K562 (cell line): ENCODE measurements around the gene METRN. TPM values are rescaled to one million over a fixed set of nuclear protein-coding genes. Genes with fewer than 3 reads are reported as not detected.
A peak's percentile ranks its signal among the peaks of the same experiment; 100 is the strongest.

Experiments
- CBFA2T3 ChIP-seq: fragments of 450-650 bp; IDR thresholded peaks from 2 replicates; pipeline ENCODE4 v1.6.1; 2017
- CTCFL ChIP-seq: IDR thresholded peaks from 2 replicates; pipeline ENCODE4 v1.6.1; 2011; ENCODE audit warnings: borderline replicate concordance, low read depth, mild to moderate bottlenecking, moderate library complexity, low read length; ENCODE audit not compliant: insufficient read depth, poor library complexity, severe bottlenecking
- DPF2 ChIP-seq: fragments of 450-650 bp; IDR thresholded peaks from 2 replicates; pipeline ENCODE4 v1.6.1; 2016
- EP300 ChIP-seq: IDR thresholded peaks from 2 replicates; pipeline ENCODE4 v1.6.1; 2012; ENCODE audit warnings: low read length, improper control_type of control experiment
- FOXM1 ChIP-seq, 2 experiments: fragments of 450-650 bp in 1 of 2; sonication (generic) in 1 of 2; formaldehyde crosslinking in 1 of 2; IDR thresholded peaks; 2 replicates each; pipeline versions ENCODE4 v1.6.1 to v1.9.0; 2017 to 2022; ENCODE audit warnings: low read depth in 2 of 2, mild to moderate bottlenecking in 2 of 2, missing genetic modification reagents in 1 of 2, moderate library complexity in 1 of 2
- GTF2A2 ChIP-seq: IDR thresholded peaks from 2 replicates; pipeline ENCODE4 v1.6.1; 2016; ENCODE audit warnings: mild to moderate bottlenecking, missing genetic modification characterization, missing compliant biosample characterization
- IFI16 ChIP-seq: fragments of 250-450 bp; sonication (Bioruptor Pico); IDR thresholded peaks from 2 replicates; pipeline ENCODE4 v2.1.2; 2022; ENCODE audit warnings: mild to moderate bottlenecking, inconsistent platforms
- KDM1A ChIP-seq, 2 experiments: fragments of 450-650 bp; IDR thresholded peaks; 2 replicates each; pipeline ENCODE4 v1.6.1; 2016; ENCODE audit warnings: mild to moderate bottlenecking in 2 of 2
- MCM7 ChIP-seq, 2 experiments: fragments of 450-650 bp; IDR thresholded peaks; 2 replicates each; pipeline ENCODE4 v1.6.1; 2016 to 2018
- MXI1 ChIP-seq: IDR thresholded peaks from 2 replicates; pipeline ENCODE4 v1.6.1; 2011; ENCODE audit warnings: low read depth, mild to moderate bottlenecking, improper control_type of control experiment, low read length
- NCOR1 ChIP-seq: fragments of 450-650 bp; IDR thresholded peaks from 2 replicates; pipeline ENCODE4 v1.6.1; 2016; ENCODE audit warnings: mild to moderate bottlenecking, moderate library complexity
- NFRKB ChIP-seq: fragments of 450-650 bp; IDR thresholded peaks from 2 replicates; pipeline ENCODE4 v1.6.1; 2016; ENCODE audit warnings: low read depth
- NR3C1 ChIP-seq: sonication (generic); formaldehyde crosslinking; IDR thresholded peaks from 2 replicates; pipeline ENCODE4 v1.8.1; 2022; ENCODE audit warnings: missing genetic modification reagents
- POLR2AphosphoS5 ChIP-seq: IDR thresholded peaks from 2 replicates; pipeline ENCODE4 v1.6.1; 2011; ENCODE audit warnings: mild to moderate bottlenecking, low read depth, low read length, moderate library complexity; ENCODE audit not compliant: control insufficient read depth, insufficient read depth
- RB1 ChIP-seq: fragments of 450-650 bp; IDR thresholded peaks from 2 replicates; pipeline ENCODE4 v1.6.1; 2017; ENCODE audit warnings: low read depth, mild to moderate bottlenecking
- RBM34 ChIP-seq: fragments of 200-400 bp; formaldehyde crosslinking; IDR thresholded peaks from 2 replicates; pipeline ENCODE4 v1.6.1; 2018; ENCODE audit warnings: low read length, borderline replicate concordance; ENCODE audit not compliant: insufficient read depth
- SNRNP70 ChIP-seq: fragments of 200-400 bp; formaldehyde crosslinking; optimal IDR thresholded peaks from 2 replicates; pipeline ENCODE3; 2017; ENCODE audit warnings: low read depth, low read length
- SP1 ChIP-seq: sonication (generic); formaldehyde crosslinking; IDR thresholded peaks from 2 replicates; pipeline ENCODE4 v1.8.1; 2022; ENCODE audit warnings: mild to moderate bottlenecking, missing genetic modification reagents
- TAF15 ChIP-seq: fragments of 200-400 bp; formaldehyde crosslinking; IDR thresholded peaks from 2 replicates; pipeline ENCODE4 v1.6.1; 2017; ENCODE audit warnings: mild to moderate bottlenecking, low read depth, low read length, moderate library complexity
- TARDBP ChIP-seq: fragments of 450-650 bp; IDR thresholded peaks from 2 replicates; pipeline ENCODE4 v1.6.1; 2016
- THAP7 ChIP-seq: fragments of 250-450 bp; sonication (Bioruptor Pico); IDR thresholded peaks from 2 replicates; pipeline ENCODE4 v1.5.0; 2021
- TOE1 ChIP-seq, 2 experiments: fragments of 450-650 bp in 1 of 2; sonication (generic) in 1 of 2; formaldehyde crosslinking in 1 of 2; IDR thresholded peaks; 2 replicates each; pipeline versions ENCODE4 v1.7.1 to v1.8.0; 2016 to 2022; ENCODE audit warnings: borderline replicate concordance in 2 of 2, mild to moderate bottlenecking in 2 of 2, antibody characterized with exemption in 1 of 2, inconsistent platforms in 1 of 2, low read depth in 1 of 2, missing genetic modification reagents in 1 of 2, moderate library complexity in 1 of 2
- XRCC4 ChIP-seq: IDR thresholded peaks from one replicate; pipeline ENCODE4 v1.6.1; 2011; ENCODE audit not compliant: insufficient read depth, insufficient read length; ENCODE audit errors: extremely low read depth
- ZNF124 ChIP-seq: sonication (generic); formaldehyde crosslinking; IDR thresholded peaks from 2 replicates; pipeline ENCODE4 v1.8.1; 2022; ENCODE audit warnings: missing genetic modification reagents
- ZNF584 ChIP-seq: fragments of 200-800 bp; sonication (Bioruptor generic); IDR thresholded peaks from 2 replicates; pipeline ENCODE4 v1.6.1; 2016; ENCODE audit warnings: low read depth, mild to moderate bottlenecking, missing genetic modification characterization, missing compliant biosample characterization
- polyA plus RNA-seq, 8 experiments: library from polyadenylated mRNA; depleted of rRNA in 4 of 8; stranded (reverse) in 5 of 8; unstranded in 3 of 8; fragments of >200 nt; fragmentation: Nextera tagmentation in 2 of 8; fragmentation: Illumina TruSeq in 1 of 8; extraction: Ambion mirVana in 2 of 8; extraction: Trizol in 1 of 8; gene quantifications; 2 replicates each; pipeline versions ENCODE4 v1.2.1 to v1.2.3, GENCODE V29; 2011 to 2014; ENCODE audit warnings: inconsistent platforms in 1 of 8, missing spikeins in 1 of 8
- total RNA-seq, 7 experiments: library from RNA; depleted of rRNA in 6 of 7; stranded (reverse); fragments of >200 nt in 6 of 7; fragmentation: Illumina TruSeq in 2 of 7; extraction: Trizol in 2 of 7; gene quantifications; 2 replicates each; pipeline versions ENCODE4 v1.2.1 to v1.2.3, GENCODE V29; 2011 to 2021; ENCODE audit warnings: low replicate concordance in 1 of 7
- TF ChIP-seq, protein P1 (sequence below): fragments of 450-650 bp; IDR thresholded peaks from 2 replicates; pipeline ENCODE4 v1.7.0; 2016; ENCODE audit warnings: borderline replicate concordance

The METRN gene
- total and polyA plus RNA-seq, 9 of the 15 experiments (the other 6 are each of a cell fraction or from before 2014, with no cell fraction given), result 0.20 to 89.8 (median 15.4) TPM

DNA sequence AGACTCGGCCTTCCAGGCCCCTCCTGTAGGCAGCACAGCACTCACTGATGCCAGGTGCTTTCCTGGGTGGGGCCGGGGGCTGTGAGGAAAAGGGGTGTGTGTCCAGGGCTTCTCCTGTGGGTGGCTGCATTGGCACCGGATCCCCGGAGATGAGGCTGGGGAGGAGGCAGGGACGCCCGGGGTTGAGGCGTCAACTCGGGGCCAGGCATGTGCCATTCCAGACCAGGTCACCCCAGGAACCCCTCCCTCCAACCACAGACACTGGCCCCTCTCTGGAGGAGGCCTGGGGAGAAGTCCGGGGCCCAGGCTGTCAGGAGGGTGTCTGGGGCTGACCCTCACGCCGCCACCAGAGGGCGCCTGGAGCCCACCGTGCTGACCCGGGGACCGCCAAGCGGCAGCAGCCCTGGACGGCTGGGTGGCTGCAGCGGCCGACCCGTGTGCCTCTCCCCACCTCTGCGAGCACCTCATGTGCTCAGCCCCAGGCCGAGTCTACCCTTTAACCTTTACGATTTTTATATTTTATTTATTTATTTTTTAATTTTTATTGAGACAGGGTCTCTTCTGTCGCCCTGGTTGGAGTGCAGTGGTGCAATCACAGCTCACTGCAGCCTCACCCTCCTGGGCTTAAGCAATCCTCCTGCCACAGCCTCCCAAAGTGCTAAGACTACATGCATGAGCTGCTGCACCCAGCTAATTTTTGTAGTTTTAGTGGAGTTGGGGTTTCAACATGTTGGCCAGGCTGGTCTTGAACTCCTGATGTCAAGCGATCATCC lies 3.2 kb upstream of the METRN start (continued):
- TF ChIP-seq, protein P1, sequence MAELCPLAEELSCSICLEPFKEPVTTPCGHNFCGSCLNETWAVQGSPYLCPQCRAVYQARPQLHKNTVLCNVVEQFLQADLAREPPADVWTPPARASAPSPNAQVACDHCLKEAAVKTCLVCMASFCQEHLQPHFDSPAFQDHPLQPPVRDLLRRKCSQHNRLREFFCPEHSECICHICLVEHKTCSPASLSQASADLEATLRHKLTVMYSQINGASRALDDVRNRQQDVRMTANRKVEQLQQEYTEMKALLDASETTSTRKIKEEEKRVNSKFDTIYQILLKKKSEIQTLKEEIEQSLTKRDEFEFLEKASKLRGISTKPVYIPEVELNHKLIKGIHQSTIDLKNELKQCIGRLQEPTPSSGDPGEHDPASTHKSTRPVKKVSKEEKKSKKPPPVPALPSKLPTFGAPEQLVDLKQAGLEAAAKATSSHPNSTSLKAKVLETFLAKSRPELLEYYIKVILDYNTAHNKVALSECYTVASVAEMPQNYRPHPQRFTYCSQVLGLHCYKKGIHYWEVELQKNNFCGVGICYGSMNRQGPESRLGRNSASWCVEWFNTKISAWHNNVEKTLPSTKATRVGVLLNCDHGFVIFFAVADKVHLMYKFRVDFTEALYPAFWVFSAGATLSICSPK, result no peak
- TF ChIP-seq IFI16 (CRISPR knock-in tag) (no peak), TARDBP (no peak), MXI1 (no peak), EP300 (no peak), NCOR1 (no peak), KDM1A (IDR thresholded peaks at IDR 0.05) (no peak), ZNF584 (CRISPR knock-in tag) (no peak), ZNF124 (no peak), THAP7 (no peak), POLR2AphosphoS5 (no peak), SNRNP70 (no peak), DPF2 (no peak), TAF15 (no peak), SP1 (CRISPR knock-in tag) (no peak), NFRKB (no peak), CBFA2T3 (no peak), RBM34 (no peak), GTF2A2 (tag) (no peak), CTCFL (peak; percentile 61), FOXM1 (IDR thresholded peaks at IDR 0.05; ENCODE audit: low read depth) (no peak), FOXM1 (CRISPR knock-in tag; IDR thresholded peaks at IDR 0.05; ENCODE audit: low read depth) (no peak), RB1 (peak; percentile 90), MCM7 (IDR thresholded peaks at IDR 0.05) (no peak), NR3C1 (CRISPR knock-in tag) (no peak), TOE1 (IDR thresholded peaks at IDR 0.05; ENCODE audit: borderline replicate concordance) (no peak), TOE1 (CRISPR knock-in tag; IDR thresholded peaks at IDR 0.05; ENCODE audit: borderline replicate concordance, low read depth) (no peak), XRCC4 (no peak)
